K562 (cell line): ENCODE results near the gene RPAP2. TPM values are rescaled to one million over a fixed set of nuclear protein-coding genes. Genes with fewer than 3 reads are reported as not detected.

Source experiments
- ATAC-seq: fragments of 200-7000 bp; cut with Tn5 transposase; 3 replicates; pipeline ENCODE4 v1.9.1; 2020; ENCODE audit warnings: moderate library complexity
- BruUV-seq: library from RNA; stranded (reverse); fragments of 400-500 nt; replicated peaks from 2 replicates; lab custom pipeline; 2021; lab: Mats Ljungman, UMichigan
- CTCF ChIA-PET: fragments of 300-600 bp; formaldehyde crosslinking; extraction: SDS; loops from one replicate; lab custom pipeline; 2021; ENCODE audit warnings: low intra/inter-chr PET ratio; lab: Yijun Ruan, JAX
- POLR2A ChIA-PET: fragments of 300-600, 350-650 bp; sonication (Branson Sonifier 250); formaldehyde crosslinking; extraction: SDS; loops from one replicate; lab custom pipeline; 2021; ENCODE audit warnings: antibody characterized with exemption, inconsistent platforms; lab: Yijun Ruan, JAX
- DNase-seq, 4 experiments: peaks; one replicate each; pipeline versions ENCODE4 v3.0.0 to v3.0.0-alpha.2; 2011 to 2018; ENCODE audit warnings: low spot score in 3 of 4, mixed read lengths in 3 of 4; ENCODE audit errors: extremely low read depth in 1 of 4
- FAIRE-seq: peaks from 2 replicates; lab custom pipeline; 2011; peaks lifted over from hg19 to GRCh38; lab: Jason Lieb, UNC
- H2AFZ ChIP-seq: 2 replicates; pipeline ENCODE4 v1.6.0; 2011; ENCODE audit warnings: low read depth, low read length, control low read depth, inconsistent platforms
- H3K27ac ChIP-seq: fragments of 200-600 bp; 3 replicates; pipeline ENCODE4 v1.8.0; 2011; ENCODE audit warnings: low read depth, mild to moderate bottlenecking, control low read depth, inconsistent platforms, low read length, moderate library complexity, mixed read lengths; ENCODE audit errors: extremely low read depth
- H3K27me3 ChIP-seq, 2 experiments: fragments of 300-600 bp in 1 of 2; 2 replicates in 1 of 2; 3 replicates in 1 of 2; pipeline versions ENCODE4 v1.6.0 to v1.8.0; 2011; ENCODE audit warnings: inconsistent platforms in 2 of 2, low read length in 2 of 2, mild to moderate bottlenecking in 1 of 2, mixed read lengths in 1 of 2, moderate library complexity in 1 of 2; ENCODE audit not compliant: control insufficient read depth in 2 of 2, insufficient read depth in 2 of 2
- H3K36me3 ChIP-seq: fragments of 300-600 bp; 3 replicates; pipeline ENCODE4 v1.8.0; 2011; ENCODE audit warnings: mild to moderate bottlenecking, low read length, inconsistent platforms; ENCODE audit not compliant: control insufficient read depth, insufficient read depth
- H3K4me1 ChIP-seq, 2 experiments: fragments of 200-600 bp in 1 of 2; replicated peaks in 1 of 2; 2 replicates in 1 of 2; 3 replicates in 1 of 2; pipeline versions ENCODE4 v1.5.1 to v1.8.0; 2011; ENCODE audit warnings: inconsistent platforms in 2 of 2, low read length in 2 of 2, mild to moderate bottlenecking in 1 of 2, mixed read lengths in 1 of 2, moderate library complexity in 1 of 2; ENCODE audit not compliant: control insufficient read depth in 2 of 2, insufficient read depth in 2 of 2
- H3K4me2 ChIP-seq: 2 replicates; pipeline ENCODE4 v1.6.1; 2011; ENCODE audit warnings: low read length, control low read depth, inconsistent platforms, mixed read lengths; ENCODE audit not compliant: insufficient read depth
- H3K4me3 ChIP-seq: fragments of 200-600 bp; sonication (generic), shearing (Covaris generic); 2 replicates; pipeline ENCODE4 v1.5.1; 2016; ENCODE audit warnings: control low read depth, inconsistent platforms
- H3K79me2 ChIP-seq: fragments of 200-600 bp; 3 replicates; pipeline ENCODE4 v1.8.0; 2011; ENCODE audit warnings: low read length, inconsistent platforms; ENCODE audit not compliant: control insufficient read depth, insufficient read depth
- H3K9ac ChIP-seq, 2 experiments: 2 replicates each; pipeline versions ENCODE4 v1.6.0 to v1.6.1; 2011; ENCODE audit warnings: low read depth in 2 of 2, low read length in 2 of 2, control low read depth in 1 of 2, inconsistent platforms in 1 of 2, mild to moderate bottlenecking in 1 of 2, mixed read lengths in 1 of 2; ENCODE audit not compliant: insufficient read depth in 1 of 2
- H3K9me1 ChIP-seq: one replicate; pipeline ENCODE4 v1.6.0; 2011; ENCODE audit warnings: inconsistent platforms, mild to moderate bottlenecking, low read length, moderate library complexity; ENCODE audit not compliant: control insufficient read depth, insufficient read depth
- H3K9me3 ChIP-seq: replicated peaks from 2 replicates; pipeline ENCODE4 v1.5.1; 2011; ENCODE audit warnings: low read depth, low read length, inconsistent platforms; ENCODE audit not compliant: control insufficient read depth, insufficient read depth
- H4K20me1 ChIP-seq: replicated peaks from 2 replicates; pipeline ENCODE4 v1.6.1; 2011; ENCODE audit warnings: low read length, inconsistent platforms, mixed read lengths; ENCODE audit not compliant: control insufficient read depth, insufficient read depth
- BRD4 ChIP-seq: fragments of 200-600 bp; sonication (generic); IDR thresholded peaks from 2 replicates; pipeline ENCODE4 v1.6.1; 2017; ENCODE audit warnings: inconsistent platforms
- CBX1 ChIP-seq: sonication (generic); IDR thresholded peaks from 2 replicates; pipeline ENCODE4 v1.6.1; 2016; ENCODE audit warnings: antibody characterized with exemption, low read depth, mild to moderate bottlenecking
- COPS2 ChIP-seq: fragments of 450-650 bp; conservative IDR thresholded peaks from 2 replicates; pipeline ENCODE4 v1.6.1; 2016; ENCODE audit warnings: mild to moderate bottlenecking, moderate library complexity
- ETV6 ChIP-seq, 3 experiments: fragments of 150-350 bp in 1 of 3; sonication (generic) in 1 of 3; formaldehyde crosslinking in 1 of 3; IDR thresholded peaks; 2 replicates each; pipeline versions ENCODE4 v1.6.1 to v1.8.0; 2014 to 2022; ENCODE audit warnings: borderline replicate concordance in 2 of 3, low read depth in 2 of 3, antibody characterized with exemption in 1 of 3, low read length in 1 of 3, mild to moderate bottlenecking in 1 of 3, missing genetic modification reagents in 1 of 3
- KDM2B ChIP-seq: fragments of 250-450 bp; sonication (Bioruptor Pico); IDR thresholded peaks from 2 replicates; pipeline ENCODE4 v1.8.0; 2021; ENCODE audit warnings: mild to moderate bottlenecking, moderate library complexity
- RCOR1 ChIP-seq, 2 experiments: IDR thresholded peaks; 2 replicates each; pipeline ENCODE4 v1.6.1; 2012; ENCODE audit warnings: low read depth in 2 of 2, low read length in 2 of 2, borderline replicate concordance in 1 of 2, improper control_type of control experiment in 1 of 2
- SRSF1 ChIP-seq: fragments of 200-400 bp; formaldehyde crosslinking; IDR thresholded peaks from 2 replicates; pipeline ENCODE4 v1.6.1; 2017; ENCODE audit warnings: mild to moderate bottlenecking, low read depth, low read length, moderate library complexity
- ZFX ChIP-seq: sonication (generic); formaldehyde crosslinking; IDR thresholded peaks from 2 replicates; pipeline ENCODE4 v1.8.0; 2022; ENCODE audit warnings: mild to moderate bottlenecking, missing genetic modification reagents, moderate library complexity
- ZNF232 ChIP-seq: sonication (generic); formaldehyde crosslinking; IDR thresholded peaks from 2 replicates; pipeline ENCODE4 v1.8.0; 2022; ENCODE audit warnings: mild to moderate bottlenecking, missing genetic modification reagents
- ZNF24 ChIP-seq: fragments of 450-650 bp; IDR thresholded peaks from 2 replicates; pipeline ENCODE4 v1.6.1; 2016
- ZNF57 ChIP-seq: fragments of 450-650 bp; formaldehyde crosslinking; IDR thresholded peaks from 2 replicates; pipeline ENCODE4 v1.4.0; 2020; ENCODE audit warnings: mild to moderate bottlenecking, moderate library complexity
- WGBS: fragments of 100-300 bp; shearing (Covaris generic); methylation state at CpG from one replicate; pipeline ENCODE4 v1.1.6; 2016; ENCODE audit warnings: low coverage, mixed read lengths; ENCODE audit not compliant: insufficient coverage; ENCODE audit errors: missing lambda C conversion rate; 5-methylcytosine and 5-hydroxymethylcytosine counted together
- in situ Hi-C: fragments of 300-500 bp; cut with MboI; formaldehyde crosslinking; loops from 4 replicates; pipeline ENCODE4 v1.15.0; 2018; ENCODE audit warnings: inconsistent platforms, mixed read lengths
- intact Hi-C: fragments of 100-400 bp; cut with micrococcal nuclease; formaldehyde crosslinking; loops from 2 replicates; pipeline ENCODE4 v1.14.2; 2022
- polyA plus RNA-seq, 8 experiments: library from polyadenylated mRNA; depleted of rRNA in 4 of 8; stranded (reverse) in 5 of 8; unstranded in 3 of 8; fragments of >200 nt; fragmentation: Nextera tagmentation in 2 of 8; fragmentation: Illumina TruSeq in 1 of 8; extraction: Ambion mirVana in 2 of 8; extraction: Trizol in 1 of 8; gene quantifications; 2 replicates each; pipeline versions ENCODE4 v1.2.1 to v1.2.3, GENCODE V29; 2011 to 2014; ENCODE audit warnings: inconsistent platforms in 1 of 8, missing spikeins in 1 of 8
- total RNA-seq, 7 experiments: library from RNA; depleted of rRNA in 6 of 7; stranded (reverse); fragments of >200 nt in 6 of 7; fragmentation: Illumina TruSeq in 2 of 7; extraction: Trizol in 2 of 7; gene quantifications; 2 replicates each; pipeline versions ENCODE4 v1.2.1 to v1.2.3, GENCODE V29; 2011 to 2021; ENCODE audit warnings: low replicate concordance in 1 of 7
- TF ChIP-seq, protein P1 (sequence below): sonication (generic); IDR thresholded peaks from 2 replicates; pipeline ENCODE4 v1.6.1; 2016
- TF ChIP-seq, protein P2 (sequence below), 2 experiments: fragments of 450-650 bp in 1 of 2; sonication (generic) in 1 of 2; formaldehyde crosslinking in 1 of 2; IDR thresholded peaks in 1 of 2; conservative IDR thresholded peaks in 1 of 2; 2 replicates each; pipeline versions ENCODE4 v1.6.1 to v1.8.1; 2016 to 2023; ENCODE audit warnings: mild to moderate bottlenecking in 2 of 2, moderate library complexity in 2 of 2, inconsistent platforms in 1 of 2, missing genetic modification reagents in 1 of 2

Gene RPAP2
- total and polyA plus RNA-seq, 9 of the 15 experiments (the other 6 are each of a cell fraction or from before 2014, with no cell fraction given), result 6.2 to 41.7 (median 28.7) TPM

DNA sequence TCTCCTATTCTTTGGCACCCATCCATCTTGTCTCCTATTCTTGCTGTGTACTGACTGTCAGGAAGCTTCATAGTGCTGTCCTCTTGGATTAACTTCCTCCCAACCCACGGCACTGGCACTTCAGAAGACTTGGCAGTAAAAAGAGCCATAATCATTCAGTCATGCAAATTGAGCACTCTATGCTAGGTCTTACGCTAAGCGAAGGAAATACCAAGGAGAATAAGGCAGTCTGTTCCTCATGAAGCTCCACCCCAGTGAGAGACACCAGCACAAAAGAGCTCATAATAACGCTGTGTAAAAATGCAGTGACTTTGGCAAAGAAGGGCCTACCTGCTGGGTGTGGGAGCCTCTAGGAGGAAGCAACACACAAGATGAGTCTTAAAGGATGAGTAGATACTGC, 120.8 kb downstream of the RPAP2 start:
- CTCF ChIA-PET, result no interaction called here
- H3K4me3 ChIP-seq, result no peak overlapping the region
- TF ChIP-seq COPS2, result no peak
- TF ChIP-seq, protein P1, sequence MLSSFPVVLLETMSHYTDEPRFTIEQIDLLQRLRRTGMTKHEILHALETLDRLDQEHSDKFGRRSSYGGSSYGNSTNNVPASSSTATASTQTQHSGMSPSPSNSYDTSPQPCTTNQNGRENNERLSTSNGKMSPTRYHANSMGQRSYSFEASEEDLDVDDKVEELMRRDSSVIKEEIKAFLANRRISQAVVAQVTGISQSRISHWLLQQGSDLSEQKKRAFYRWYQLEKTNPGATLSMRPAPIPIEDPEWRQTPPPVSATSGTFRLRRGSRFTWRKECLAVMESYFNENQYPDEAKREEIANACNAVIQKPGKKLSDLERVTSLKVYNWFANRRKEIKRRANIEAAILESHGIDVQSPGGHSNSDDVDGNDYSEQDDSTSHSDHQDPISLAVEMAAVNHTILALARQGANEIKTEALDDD, result no peak
- TF ChIP-seq SRSF1, result no peak
- no peak for TF ChIP-seq ZNF232
- no peak for TF ChIP-seq ZFX (CRISPR knock-in tag)
- no peak for TF ChIP-seq BRD4
- TF ChIP-seq ZNF57, result no peak
- TF ChIP-seq, protein P2, sequence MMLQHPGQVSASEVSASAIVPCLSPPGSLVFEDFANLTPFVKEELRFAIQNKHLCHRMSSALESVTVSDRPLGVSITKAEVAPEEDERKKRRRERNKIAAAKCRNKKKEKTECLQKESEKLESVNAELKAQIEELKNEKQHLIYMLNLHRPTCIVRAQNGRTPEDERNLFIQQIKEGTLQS (IDR thresholded peaks at IDR 0.05), result no peak
- TF ChIP-seq, protein P2 (CRISPR knock-in tag; conservative IDR thresholded peaks at IDR 0.05), result no peak
- TF ChIP-seq KDM2B, result no peak
- TF ChIP-seq ZNF24, result no peak
- no peak for TF ChIP-seq ETV6 (IDR thresholded peaks at IDR 0.05; ENCODE audit: borderline replicate concordance in 1 of 2, low read depth in 2 of 2, low read length in 1 of 2)
- TF ChIP-seq ETV6 (CRISPR knock-in tag; IDR thresholded peaks at IDR 0.05; ENCODE audit: borderline replicate concordance), result no peak
- no peak for TF ChIP-seq CBX1
- no peak for TF ChIP-seq RCOR1 (IDR thresholded peaks at IDR 0.05; ENCODE audit: borderline replicate concordance in 1 of 2, low read depth in 2 of 2, low read length in 2 of 2)
- no peaks in the 10 kb centered on the region; a peak in 1 of 5 replicates for H3K4me1 ChIP-seq
- H3K36me3 ChIP-seq, result no peaks in the 10 kb centered on the region
- FAIRE-seq (no peak), DNase-seq (no peak), ATAC-seq (no peak)
- H3K4me2 ChIP-seq, result no peak overlapping the region
- no peak overlapping the region for H2AFZ ChIP-seq
- H3K79me2 ChIP-seq, result no peaks in the 10 kb centered on the region
- no TSS peak for BruUV-seq
- in situ Hi-C loops (no loop called here), intact Hi-C loops (no loop called here)
- no peak overlapping the region for H3K27ac ChIP-seq
- no peak overlapping the region for H3K9ac ChIP-seq
- WGBS, result 30% methylated on average over 4 of the region's 4 CpGs
- POLR2A ChIA-PET, result no interaction called here
- H4K20me1 ChIP-seq, result no peaks in the 10 kb centered on the region
- no peaks in the 10 kb centered on the region for H3K9me1 ChIP-seq
- no peaks in the 10 kb centered on the region for H3K9me3 ChIP-seq
- H3K27me3 ChIP-seq, result no peaks in the 10 kb centered on the region; a peak in 3 of 5 replicates
